Fibroblast of lung (primary cell): ENCODE results near the gene PPFIBP2. TPM values are rescaled to one million over a fixed set of nuclear protein-coding genes. Genes with fewer than 3 reads are reported as not detected.

Experiments used
- DNase-seq, 2 donors: peaks; one replicate each; pipeline versions ENCODE4 v3.0.0 to v3.0.0-alpha.2; 2010; ENCODE audit warnings: low read depth in 2 of 2
- H2AFZ ChIP-seq: 2 replicates; pipeline ENCODE4 v1.5.1; 2012; ENCODE audit warnings: low read length, control low read depth, inconsistent platforms
- H3K27ac ChIP-seq: 2 replicates; pipeline ENCODE4 v1.5.1; 2011; ENCODE audit warnings: low read length, control low read depth; ENCODE audit not compliant: insufficient read depth
- H3K27me3 ChIP-seq: 2 replicates; pipeline ENCODE4 v1.5.1; 2011; ENCODE audit warnings: mild to moderate bottlenecking, low read length; ENCODE audit not compliant: control insufficient read depth, insufficient read depth
- H3K36me3 ChIP-seq: 2 replicates; pipeline ENCODE4 v1.5.1; 2011; ENCODE audit warnings: low read length; ENCODE audit not compliant: control insufficient read depth, insufficient read depth
- H3K4me1 ChIP-seq: 2 replicates; pipeline ENCODE4 v1.5.1; 2011; ENCODE audit warnings: low read length; ENCODE audit not compliant: control insufficient read depth, insufficient read depth; ENCODE audit errors: extremely low read depth
- H3K4me2 ChIP-seq: 2 replicates; pipeline ENCODE4 v1.5.1; 2011; ENCODE audit warnings: low read length, control low read depth; ENCODE audit not compliant: insufficient read depth; ENCODE audit errors: extremely low read depth
- H3K4me3 ChIP-seq, 4 experiments: fragments of 200-600 bp in 1 of 4; sonication (generic) in 1 of 4; replicated peaks in 1 of 4; 2 replicates each; pipeline ENCODE4 v1.5.1; 2011 to 2016; ENCODE audit warnings: low read length in 4 of 4, low read depth in 3 of 4, mild to moderate bottlenecking in 3 of 4, control low read depth in 2 of 4, inconsistent platforms in 1 of 4, mixed read lengths in 1 of 4; ENCODE audit not compliant: insufficient read depth in 1 of 4; ENCODE audit errors: control extremely low read depth in 1 of 4
- H3K79me2 ChIP-seq: 2 replicates; pipeline ENCODE4 v1.5.1; 2012; ENCODE audit warnings: mild to moderate bottlenecking, low read length, inconsistent platforms; ENCODE audit not compliant: control insufficient read depth, insufficient read depth
- H3K9ac ChIP-seq: 2 replicates; pipeline ENCODE4 v1.5.1; 2011; ENCODE audit warnings: mild to moderate bottlenecking, low read length, control low read depth; ENCODE audit not compliant: insufficient read depth
- H3K9me3 ChIP-seq: 2 replicates; pipeline ENCODE4 v1.5.1; 2012; ENCODE audit warnings: low read depth, low read length; ENCODE audit not compliant: control insufficient read depth, insufficient read depth
- H4K20me1 ChIP-seq: 2 replicates; pipeline ENCODE4 v1.5.1; 2011; ENCODE audit warnings: low read length; ENCODE audit not compliant: control insufficient read depth, insufficient read depth; ENCODE audit errors: extremely low read depth
- EZH2 ChIP-seq: IDR thresholded peaks from 2 replicates; pipeline ENCODE4 v1.5.1; 2012; ENCODE audit warnings: low read length, control low read depth, mild to moderate bottlenecking; ENCODE audit errors: missing control alignments
- polyA plus RNA-seq, 2 donors: library from polyadenylated mRNA; depleted of rRNA in 1 of 2; stranded (reverse) in 1 of 2; unstranded in 1 of 2; fragments of >200 nt; gene quantifications; 2 replicates each; pipeline ENCODE4 v1.2.1, GENCODE V29; 2011 to 2012; ENCODE audit warnings: missing spikeins in 1 of 2
- total RNA-seq: library from RNA; depleted of rRNA; stranded (reverse); fragments of >200 nt; gene quantifications from 2 replicates; pipeline ENCODE4 v1.2.1, GENCODE V29; 2014
- TF ChIP-seq, protein P1 (sequence below), 2 donors: IDR thresholded peaks in 1 of 2; conservative IDR thresholded peaks in 1 of 2; 1 replicate in 1 of 2; 2 replicates in 1 of 2; pipeline ENCODE4 v1.5.1; 2011 to 2012; ENCODE audit warnings: low read length in 2 of 2, control low read depth in 1 of 2, inconsistent platforms in 1 of 2, low read depth in 1 of 2, mild to moderate bottlenecking in 1 of 2

Gene PPFIBP2
- total and polyA plus RNA-seq, 2 donors (not counting 1 experiment from before 2014, with no cell fraction given) = 11.4 to 38.8 TPM

DNA sequence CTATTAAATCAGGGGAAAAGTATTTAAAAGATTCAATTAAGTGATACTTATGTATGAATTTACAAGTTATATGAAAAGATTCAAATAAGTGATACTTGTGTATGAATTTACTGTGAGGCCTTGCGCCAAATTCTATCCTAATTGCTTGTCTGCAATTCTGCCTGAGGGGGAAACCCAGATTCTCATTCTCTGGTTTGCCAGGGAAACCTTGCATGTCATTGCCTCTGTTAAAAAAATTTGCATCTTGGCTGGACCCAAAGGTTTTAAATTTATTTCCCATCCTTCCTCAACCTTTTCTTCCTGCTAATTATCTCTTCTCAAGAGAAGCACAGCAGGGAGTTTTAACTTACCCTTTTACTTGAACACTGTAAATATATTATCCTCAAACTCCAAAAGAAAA lies 14.7 kb upstream of the PPFIBP2 start:
- no peak overlapping the region for H2AFZ ChIP-seq
- TF ChIP-seq, protein P1, sequence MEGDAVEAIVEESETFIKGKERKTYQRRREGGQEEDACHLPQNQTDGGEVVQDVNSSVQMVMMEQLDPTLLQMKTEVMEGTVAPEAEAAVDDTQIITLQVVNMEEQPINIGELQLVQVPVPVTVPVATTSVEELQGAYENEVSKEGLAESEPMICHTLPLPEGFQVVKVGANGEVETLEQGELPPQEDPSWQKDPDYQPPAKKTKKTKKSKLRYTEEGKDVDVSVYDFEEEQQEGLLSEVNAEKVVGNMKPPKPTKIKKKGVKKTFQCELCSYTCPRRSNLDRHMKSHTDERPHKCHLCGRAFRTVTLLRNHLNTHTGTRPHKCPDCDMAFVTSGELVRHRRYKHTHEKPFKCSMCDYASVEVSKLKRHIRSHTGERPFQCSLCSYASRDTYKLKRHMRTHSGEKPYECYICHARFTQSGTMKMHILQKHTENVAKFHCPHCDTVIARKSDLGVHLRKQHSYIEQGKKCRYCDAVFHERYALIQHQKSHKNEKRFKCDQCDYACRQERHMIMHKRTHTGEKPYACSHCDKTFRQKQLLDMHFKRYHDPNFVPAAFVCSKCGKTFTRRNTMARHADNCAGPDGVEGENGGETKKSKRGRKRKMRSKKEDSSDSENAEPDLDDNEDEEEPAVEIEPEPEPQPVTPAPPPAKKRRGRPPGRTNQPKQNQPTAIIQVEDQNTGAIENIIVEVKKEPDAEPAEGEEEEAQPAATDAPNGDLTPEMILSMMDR (conservative IDR thresholded peaks at IDR 0.05 in 1 of 2, IDR thresholded peaks at IDR 0.05 in 1 of 2; ENCODE audit: low read depth in 1 of 2, low read length in 2 of 2) = no peak
- no peak for TF ChIP-seq EZH2
- H3K27me3 ChIP-seq = no peaks in the 10 kb centered on the region

DNA sequence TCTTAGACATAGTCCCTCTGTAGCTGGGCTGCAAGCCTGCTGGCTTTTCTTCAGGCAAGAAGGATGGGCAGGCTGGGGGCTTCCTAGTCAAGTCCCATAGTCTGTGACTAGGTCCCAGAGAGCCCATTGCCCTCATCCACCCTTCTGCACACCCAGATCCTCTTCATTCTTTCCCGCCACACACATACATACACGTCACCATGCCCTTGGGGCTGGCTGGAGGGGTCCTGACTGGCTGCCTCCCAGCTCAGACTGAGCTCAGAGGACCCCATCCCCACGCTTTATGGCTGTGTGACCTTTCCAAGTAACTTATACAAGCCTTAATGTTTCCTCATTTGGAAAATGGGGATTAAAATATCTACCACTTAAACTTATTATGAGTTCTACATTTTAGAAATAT lies 13.5 kb upstream of the PPFIBP2 start:
- H3K4me1 ChIP-seq = peaks cover 4% of the 10 kb centered on the region
- no peak overlapping the region for H3K4me3 ChIP-seq
- no peaks in the 10 kb centered on the region for H4K20me1 ChIP-seq
- H3K27me3 ChIP-seq = no peaks in the 10 kb centered on the region
- DNase-seq = no peak
- no peak overlapping the region for H2AFZ ChIP-seq
- no peaks in the 10 kb centered on the region for H3K9me3 ChIP-seq
- no peak overlapping the region for H3K9ac ChIP-seq
- no peak for TF ChIP-seq EZH2
- TF ChIP-seq, protein P1 (conservative IDR thresholded peaks at IDR 0.05 in 1 of 2, IDR thresholded peaks at IDR 0.05 in 1 of 2; ENCODE audit: low read depth in 1 of 2, low read length in 2 of 2) = no peak
- H3K79me2 ChIP-seq = no peaks in the 10 kb centered on the region
- H3K36me3 ChIP-seq = no peaks in the 10 kb centered on the region
- H3K4me2 ChIP-seq = no peak overlapping the region
- H3K27ac ChIP-seq = no peak overlapping the region

More for the DNA sequence above, 14.7 kb upstream of the PPFIBP2 start:
- no peak overlapping the region for H3K4me2 ChIP-seq
- DNase-seq = no peak
- H3K27ac ChIP-seq = no peak overlapping the region
- H3K79me2 ChIP-seq = no peaks in the 10 kb centered on the region
- peaks cover 4% of the 10 kb centered on the region for H3K4me1 ChIP-seq
- no peaks in the 10 kb centered on the region for H3K9me3 ChIP-seq
- no peak overlapping the region for H3K4me3 ChIP-seq
- H4K20me1 ChIP-seq = no peaks in the 10 kb centered on the region
- H3K36me3 ChIP-seq = no peaks in the 10 kb centered on the region
- H3K9ac ChIP-seq = no peak overlapping the region

DNA sequence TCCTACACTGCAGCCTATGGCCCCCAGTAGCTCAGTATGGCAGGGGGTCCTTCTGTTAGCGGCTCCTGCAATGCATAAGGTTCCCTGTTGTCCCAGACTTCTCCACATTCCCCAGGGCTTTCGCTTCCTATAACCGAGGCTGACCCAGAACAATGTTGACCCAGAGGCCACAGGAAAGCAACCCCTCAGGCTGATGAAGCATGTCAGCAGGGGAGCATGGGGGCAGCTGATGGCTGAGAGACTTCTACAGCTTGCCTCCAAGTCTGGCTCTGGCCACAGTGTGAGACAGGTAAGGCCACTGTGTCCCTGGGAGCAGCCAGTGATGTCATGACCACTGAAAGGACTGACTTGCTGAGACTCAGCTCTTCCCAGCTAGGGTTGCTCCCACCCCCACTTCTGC lies 12.5 kb upstream of the PPFIBP2 start:
- TF ChIP-seq EZH2 = no peak

More for the DNA sequence above, 12.5 kb upstream of the PPFIBP2 start:
- no peak overlapping the region for H3K4me3 ChIP-seq
- no peaks in the 10 kb centered on the region for H3K36me3 ChIP-seq
- H3K9ac ChIP-seq = no peak overlapping the region
- no peaks in the 10 kb centered on the region for H3K9me3 ChIP-seq
- no peak overlapping the region for H3K27ac ChIP-seq
- H3K27me3 ChIP-seq = no peaks in the 10 kb centered on the region
- H4K20me1 ChIP-seq = no peaks in the 10 kb centered on the region
- H3K79me2 ChIP-seq = no peaks in the 10 kb centered on the region
- no peak overlapping the region for H2AFZ ChIP-seq
- no peak for DNase-seq
- H3K4me1 ChIP-seq = no peaks in the 10 kb centered on the region
- H3K4me2 ChIP-seq = no peak overlapping the region
